ENCODE measurements around the gene HOXD4.

Gene HOXD4

DNA sequence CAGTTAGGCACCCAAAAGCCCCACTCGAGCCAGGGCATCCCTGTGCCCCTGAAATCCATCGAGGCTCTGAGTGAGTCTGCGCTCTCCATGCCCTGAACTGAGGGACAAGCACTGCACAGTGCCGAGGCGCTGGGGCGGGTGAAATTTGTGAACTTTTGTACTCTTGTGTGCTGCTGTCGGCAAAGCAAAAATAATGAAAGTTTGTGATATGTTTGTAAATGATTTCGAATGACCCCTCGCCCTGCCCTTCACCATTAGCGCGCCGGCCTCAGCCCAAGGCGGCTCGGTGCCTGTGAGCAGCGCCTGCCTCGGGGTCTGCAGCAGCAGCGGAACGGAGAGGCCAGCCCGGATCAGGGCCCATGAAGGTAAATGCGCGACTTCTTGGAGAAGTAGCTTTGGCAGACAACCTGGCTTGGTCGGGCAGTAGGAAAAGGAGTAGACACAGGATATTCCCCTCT, 1.8 kb upstream of the HOXD4 start:
- Histone ChIP-seq H3K4me1 (ENCODE audit: insufficient read depth, low read length) (no peaks in the 10 kb centered on the region), H3K4me3 (ENCODE audit: low read length) (no peak overlapping the region), H3K27ac (ENCODE audit: low read length) (no peak overlapping the region), H3K36me3 (ENCODE audit: insufficient read depth, low read depth, low read length) (no peaks in the 10 kb centered on the region), H3K9ac (ENCODE audit: low read depth, low read length) (no peak overlapping the region), H3K9me3 (ENCODE audit: insufficient read depth, low read depth, low read length) (no peaks in the 10 kb centered on the region; the same call in 1 of the 2 replicates), H3K27me3 (ENCODE audit: insufficient read depth, low read length) (peaks cover 100% of the 10 kb centered on the region)

DNA sequence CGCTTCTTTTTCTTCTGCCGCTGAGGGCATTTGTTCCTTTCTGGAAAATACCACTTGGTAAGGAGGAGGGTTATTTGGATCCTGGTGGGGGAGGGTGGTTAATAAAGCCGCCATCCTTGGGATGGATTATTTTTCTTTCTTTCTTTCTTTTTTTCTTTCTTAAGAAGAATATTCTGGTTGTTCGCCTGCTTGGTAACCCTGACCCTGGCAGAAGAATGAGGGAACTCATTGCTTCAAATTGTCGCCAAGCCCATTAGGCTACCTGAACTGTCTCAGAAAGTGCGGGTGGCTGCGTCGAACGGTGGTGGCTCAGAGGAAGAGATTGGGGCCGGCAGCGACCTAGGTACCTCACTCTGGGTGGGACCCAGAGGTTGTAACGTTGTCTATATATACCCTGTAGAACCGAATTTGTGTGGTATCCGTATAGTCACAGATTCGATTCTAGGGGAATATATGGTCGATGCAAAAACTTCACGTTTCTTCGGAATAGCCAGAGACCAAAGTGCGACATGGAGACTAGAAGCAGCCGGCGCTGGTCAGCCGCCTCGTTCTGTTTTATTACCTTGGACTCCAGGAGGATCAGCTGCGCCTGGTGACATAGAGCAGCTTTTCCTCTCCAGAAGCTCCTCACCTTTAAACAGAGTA, 1.3 kb upstream of the HOXD4 start:
- peaks cover 100% of the 10 kb centered on the region for H3K27me3 ChIP-seq (ENCODE audit: insufficient read depth, low read length)

DNA sequence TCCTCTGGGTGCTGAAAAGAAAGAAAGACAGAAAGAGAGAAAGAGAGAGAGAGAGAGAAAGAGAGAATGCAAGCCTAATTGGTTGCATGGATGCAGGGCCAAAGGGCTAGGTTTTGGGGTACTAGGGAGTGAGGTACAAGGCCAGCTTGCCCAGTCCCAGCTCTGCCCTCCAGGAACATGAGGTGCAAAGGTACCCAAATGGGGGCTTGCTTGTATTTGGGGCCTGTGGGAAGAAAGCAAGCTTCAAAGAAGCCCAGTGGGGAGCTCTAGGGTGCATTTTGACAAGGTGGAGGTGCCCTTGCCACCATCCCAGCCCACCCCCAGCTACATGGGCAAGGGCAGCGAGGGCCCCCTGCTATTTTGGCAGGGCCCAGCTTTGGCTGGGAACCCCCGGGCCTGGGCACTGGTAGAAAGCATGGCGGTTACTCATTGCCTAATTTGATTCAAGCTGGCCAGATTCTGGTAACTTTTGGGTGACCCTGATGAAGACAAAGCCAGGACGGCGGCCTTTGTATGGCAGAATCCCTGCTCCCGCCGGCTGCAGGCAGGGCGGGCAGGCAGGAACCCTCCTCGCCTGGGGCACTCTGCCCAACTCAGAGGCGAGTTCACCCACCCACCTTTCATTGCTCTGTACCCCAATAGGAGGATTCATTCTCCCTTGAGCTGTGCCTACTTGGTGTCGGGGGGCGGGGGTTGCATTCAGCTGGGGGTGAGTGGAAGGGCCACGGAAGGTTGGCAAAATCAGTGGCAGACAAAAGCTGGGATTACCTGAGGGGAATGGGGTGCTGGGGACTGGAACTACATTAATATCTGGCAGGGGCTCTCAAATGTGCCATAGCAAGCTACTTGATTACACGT, 537 bp upstream of the HOXD4 start:
- no peaks in the 10 kb centered on the region for H3K36me3 ChIP-seq (ENCODE audit: insufficient read depth, low read depth, low read length)
- no peak overlapping the region for H3K27ac ChIP-seq (ENCODE audit: low read length)
- no peak overlapping the region for H3K9ac ChIP-seq (ENCODE audit: low read depth, low read length)
- no peak overlapping the region for H3K4me3 ChIP-seq (ENCODE audit: low read length)
- peaks cover 100% of the 10 kb centered on the region for H3K27me3 ChIP-seq (ENCODE audit: insufficient read depth, low read length)
- no peaks in the 10 kb centered on the region; the same call in 1 of the 2 replicates for H3K9me3 ChIP-seq (ENCODE audit: insufficient read depth, low read depth, low read length)
- H3K4me1 ChIP-seq (ENCODE audit: insufficient read depth, low read length) = no peaks in the 10 kb centered on the region

More for the DNA sequence above, 1.3 kb upstream of the HOXD4 start:
- Histone ChIP-seq H3K4me1 (ENCODE audit: insufficient read depth, low read length) (no peaks in the 10 kb centered on the region), H3K9ac (ENCODE audit: low read depth, low read length) (no peak overlapping the region), H3K9me3 (ENCODE audit: insufficient read depth, low read depth, low read length) (no peaks in the 10 kb centered on the region; the same call in 1 of the 2 replicates), H3K4me3 (ENCODE audit: low read length) (no peak overlapping the region), H3K27ac (ENCODE audit: low read length) (no peak overlapping the region), H3K36me3 (ENCODE audit: insufficient read depth, low read depth, low read length) (no peaks in the 10 kb centered on the region)

DNA sequence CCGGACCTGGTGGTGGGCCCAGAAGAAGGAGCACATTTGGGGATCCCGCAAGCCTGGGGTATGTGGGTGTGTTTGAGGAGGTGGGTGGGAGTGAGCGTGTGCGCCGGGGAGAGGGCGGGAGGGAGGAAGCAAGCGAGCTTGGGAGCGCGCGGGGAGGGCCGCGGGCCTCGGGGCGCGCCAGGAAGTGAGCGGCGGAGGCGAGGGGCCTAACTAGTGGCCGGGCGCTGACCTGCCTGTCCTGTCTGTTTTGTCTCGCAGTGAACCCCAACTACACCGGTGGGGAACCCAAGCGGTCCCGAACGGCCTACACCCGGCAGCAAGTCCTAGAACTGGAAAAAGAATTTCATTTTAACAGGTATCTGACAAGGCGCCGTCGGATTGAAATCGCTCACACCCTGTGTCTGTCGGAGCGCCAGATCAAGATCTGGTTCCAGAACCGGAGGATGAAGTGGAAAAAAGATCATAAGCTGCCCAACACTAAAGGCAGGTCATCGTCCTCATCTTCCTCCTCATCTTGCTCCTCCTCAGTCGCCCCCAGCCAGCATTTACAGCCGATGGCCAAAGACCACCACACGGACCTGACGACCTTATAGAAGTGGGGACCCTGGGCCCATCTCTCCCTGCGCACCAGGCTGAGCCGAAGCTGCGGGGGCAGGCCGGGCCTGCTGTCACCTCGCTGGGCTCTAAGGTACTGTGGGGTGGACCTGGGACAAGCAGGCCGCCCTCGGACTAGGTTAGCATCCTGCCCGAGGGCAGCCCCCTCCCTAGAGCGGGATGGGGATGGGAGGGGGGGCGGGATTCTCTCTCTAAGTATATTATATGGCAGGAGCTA, 1.2 kb downstream of the HOXD4 start:
- no peak overlapping the region for H3K9ac ChIP-seq (ENCODE audit: low read depth, low read length)
- no peaks in the 10 kb centered on the region for H3K36me3 ChIP-seq (ENCODE audit: insufficient read depth, low read depth, low read length)
- H3K27me3 ChIP-seq (ENCODE audit: insufficient read depth, low read length) = peaks cover 100% of the 10 kb centered on the region
- no peaks in the 10 kb centered on the region; the same call in 1 of the 2 replicates for H3K9me3 ChIP-seq (ENCODE audit: insufficient read depth, low read depth, low read length)
- H3K4me1 ChIP-seq (ENCODE audit: insufficient read depth, low read length) = no peaks in the 10 kb centered on the region
- H3K27ac ChIP-seq (ENCODE audit: low read length) = no peak overlapping the region
- H3K4me3 ChIP-seq (ENCODE audit: low read length) = no peak overlapping the region

DNA sequence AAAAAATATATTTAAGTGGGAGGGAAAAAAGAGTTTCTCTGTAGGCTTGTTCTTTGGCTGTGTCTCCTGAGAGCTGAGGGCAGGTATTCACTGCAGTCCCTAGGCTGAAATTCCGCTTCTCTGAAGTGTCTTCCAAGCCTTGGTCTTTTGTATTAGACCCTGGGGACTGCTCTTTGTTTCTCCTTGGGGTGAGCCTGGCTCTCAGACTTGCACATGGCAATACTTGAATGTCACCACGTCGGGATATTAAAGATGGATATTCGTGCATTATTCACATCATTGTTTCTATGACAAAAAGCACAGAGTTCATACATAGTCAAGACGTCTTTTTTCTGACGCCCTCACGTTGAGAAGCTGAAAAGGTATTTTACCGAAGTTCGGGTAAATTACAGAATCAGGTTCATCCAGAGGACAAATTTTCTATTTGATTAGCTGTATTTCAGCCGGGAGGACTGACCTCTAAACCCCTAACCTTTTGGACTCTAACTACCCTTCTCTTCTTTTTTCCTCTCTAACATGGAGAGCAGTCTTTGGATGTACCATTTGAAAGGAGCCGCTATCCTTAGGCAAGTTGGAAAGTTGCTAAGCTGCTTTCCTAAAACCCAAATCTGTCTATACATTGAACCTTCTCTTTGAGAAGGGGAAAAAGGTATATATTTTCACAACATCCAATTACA, 3.4 kb downstream of the HOXD4 start:
- H3K27ac ChIP-seq (ENCODE audit: low read length) = no peak overlapping the region
- no peak overlapping the region for H3K4me3 ChIP-seq (ENCODE audit: low read length)
- peaks cover 100% of the 10 kb centered on the region for H3K27me3 ChIP-seq (ENCODE audit: insufficient read depth, low read length)
- H3K9me3 ChIP-seq (ENCODE audit: insufficient read depth, low read depth, low read length) = no peaks in the 10 kb centered on the region; the same call in 1 of the 2 replicates
- no peaks in the 10 kb centered on the region for H3K4me1 ChIP-seq (ENCODE audit: insufficient read depth, low read length)
- no peaks in the 10 kb centered on the region for H3K36me3 ChIP-seq (ENCODE audit: insufficient read depth, low read depth, low read length)
- no peak overlapping the region for H3K9ac ChIP-seq (ENCODE audit: low read depth, low read length)

DNA sequence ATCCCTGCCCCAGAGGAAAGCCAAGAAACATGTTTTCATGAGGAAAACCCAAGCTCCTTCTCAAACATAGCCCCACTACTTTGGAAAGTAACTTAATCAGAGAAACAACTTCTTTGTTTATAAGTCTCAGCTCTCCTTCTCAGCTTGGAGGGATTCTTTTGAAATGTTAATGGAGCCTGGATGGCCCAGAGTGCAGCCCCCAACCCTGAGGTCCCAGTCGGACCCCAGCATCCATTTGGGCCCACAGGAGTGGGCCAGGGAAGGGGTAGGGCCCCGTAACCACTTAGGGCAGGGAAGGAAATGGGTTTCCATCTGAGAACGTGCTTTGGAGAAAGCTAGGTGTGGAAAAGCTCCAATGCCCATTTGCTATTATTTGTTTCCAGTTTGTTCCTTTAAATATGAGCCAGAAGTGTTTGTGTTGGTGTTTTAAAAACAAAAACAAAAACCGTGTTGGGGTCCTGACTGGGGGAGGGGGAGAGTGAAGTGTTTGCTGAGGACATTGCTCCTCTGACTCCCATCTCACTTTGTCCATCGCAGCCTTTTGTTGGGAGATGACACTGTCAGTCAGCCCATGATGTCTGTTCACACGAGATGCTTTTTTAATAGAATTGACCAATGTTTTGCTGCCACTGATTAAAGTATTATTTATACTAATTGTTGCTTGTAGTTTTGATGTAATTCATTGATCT, 4.2 kb downstream of the HOXD4 start:
- Histone ChIP-seq H3K4me1 (ENCODE audit: insufficient read depth, low read length) (no peaks in the 10 kb centered on the region), H3K36me3 (ENCODE audit: insufficient read depth, low read depth, low read length) (no peaks in the 10 kb centered on the region), H3K27ac (ENCODE audit: low read length) (no peak overlapping the region), H3K27me3 (ENCODE audit: insufficient read depth, low read length) (peaks cover 100% of the 10 kb centered on the region), H3K4me3 (ENCODE audit: low read length) (no peak overlapping the region), H3K9ac (ENCODE audit: low read depth, low read length) (no peak overlapping the region), H3K9me3 (ENCODE audit: insufficient read depth, low read depth, low read length) (no peaks in the 10 kb centered on the region; the same call in 1 of the 2 replicates)

DNA sequence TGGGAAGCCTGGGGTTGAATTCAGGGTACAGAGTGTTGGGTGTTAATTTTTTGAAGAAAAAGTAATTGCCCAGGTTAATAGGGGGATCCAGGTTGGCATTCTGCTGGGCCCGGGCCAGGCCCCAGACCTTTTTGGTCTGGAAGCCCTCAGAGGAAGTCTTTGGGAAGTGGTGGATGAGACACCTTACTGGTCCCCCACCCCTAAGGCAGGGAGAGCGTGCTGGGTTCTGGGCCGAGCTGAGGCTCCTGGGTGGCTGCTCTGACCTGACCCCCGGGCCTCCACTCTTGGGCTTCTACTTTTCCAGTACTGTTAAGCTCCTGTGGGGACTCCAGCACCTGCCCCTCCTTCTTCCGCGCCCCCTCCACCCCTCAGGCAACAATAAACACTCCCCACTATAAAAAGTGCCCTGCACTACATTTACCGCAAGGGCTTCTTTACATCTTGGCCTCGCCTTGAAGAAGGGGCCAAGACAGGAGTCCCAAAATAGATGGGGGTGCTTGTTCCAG, 5.0 kb downstream of the HOXD4 start:
- no peak overlapping the region for H3K9ac ChIP-seq (ENCODE audit: low read depth, low read length)
- H3K27me3 ChIP-seq (ENCODE audit: insufficient read depth, low read length) = peaks cover 100% of the 10 kb centered on the region
- H3K27ac ChIP-seq (ENCODE audit: low read length) = no peak overlapping the region
- H3K36me3 ChIP-seq (ENCODE audit: insufficient read depth, low read depth, low read length) = no peaks in the 10 kb centered on the region
- H3K9me3 ChIP-seq (ENCODE audit: insufficient read depth, low read depth, low read length) = no peaks in the 10 kb centered on the region; the same call in 1 of the 2 replicates
- H3K4me1 ChIP-seq (ENCODE audit: insufficient read depth, low read length) = no peaks in the 10 kb centered on the region
- no peak overlapping the region for H3K4me3 ChIP-seq (ENCODE audit: low read length)

DNA sequence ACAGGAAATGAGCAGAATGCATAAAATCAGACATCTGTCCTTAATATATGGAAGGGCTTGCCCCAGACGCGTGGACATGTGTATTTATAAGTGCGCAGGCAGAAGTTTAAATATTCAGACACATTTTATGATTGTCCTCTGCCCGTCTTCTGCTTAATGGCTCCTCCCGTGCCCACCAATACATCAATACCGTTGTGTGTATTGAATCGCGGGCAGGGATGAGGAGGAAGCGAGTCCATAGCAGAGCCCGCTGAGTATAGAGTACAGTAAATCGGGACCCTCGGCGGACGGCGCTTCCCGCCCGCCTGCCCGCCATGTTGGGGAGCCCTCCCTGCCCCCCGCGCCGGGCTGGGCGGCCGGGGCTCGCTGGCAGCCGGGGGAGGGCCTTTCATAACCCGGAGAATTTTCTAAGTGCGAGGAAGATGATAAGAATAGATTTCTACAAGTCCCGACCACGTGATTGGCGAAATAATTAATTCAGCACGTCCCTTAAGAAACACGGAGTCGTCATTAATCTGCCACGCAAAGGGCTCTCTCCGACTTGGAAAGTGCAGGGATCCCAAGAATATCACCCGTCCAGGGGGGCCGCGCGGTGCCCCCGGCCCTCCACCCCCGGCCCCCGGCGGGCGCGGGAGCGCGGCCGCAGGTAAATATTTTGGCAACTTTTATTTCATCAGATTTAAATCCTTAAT, 5.6 kb downstream of the HOXD4 start, which contains the start of gene HOXD3:
Gene HOXD3, plus strand, starts transcription at position 501 of the 692 bp plus-strand sequence. CDS start 11,808 bp downstream, outside the sequence.
- peaks cover 100% of the 10 kb centered on the region for H3K27me3 ChIP-seq (ENCODE audit: insufficient read depth, low read length)
- no peak within 1 kb of the TSS for H3K9ac ChIP-seq (ENCODE audit: low read depth, low read length)
- H3K36me3 ChIP-seq (ENCODE audit: insufficient read depth, low read depth, low read length) = no peaks in the 10 kb centered on the region
- H3K4me1 ChIP-seq (ENCODE audit: insufficient read depth, low read length) = no peaks in the 10 kb centered on the region
- no peak within 1 kb of the TSS for H3K4me3 ChIP-seq (ENCODE audit: low read length)
- H3K9me3 ChIP-seq (ENCODE audit: insufficient read depth, low read depth, low read length) = peaks cover 5% of the 10 kb centered on the region; the same call in 1 of the 2 replicates
- no peak within 1 kb of the TSS for H3K27ac ChIP-seq (ENCODE audit: low read length)

DNA sequence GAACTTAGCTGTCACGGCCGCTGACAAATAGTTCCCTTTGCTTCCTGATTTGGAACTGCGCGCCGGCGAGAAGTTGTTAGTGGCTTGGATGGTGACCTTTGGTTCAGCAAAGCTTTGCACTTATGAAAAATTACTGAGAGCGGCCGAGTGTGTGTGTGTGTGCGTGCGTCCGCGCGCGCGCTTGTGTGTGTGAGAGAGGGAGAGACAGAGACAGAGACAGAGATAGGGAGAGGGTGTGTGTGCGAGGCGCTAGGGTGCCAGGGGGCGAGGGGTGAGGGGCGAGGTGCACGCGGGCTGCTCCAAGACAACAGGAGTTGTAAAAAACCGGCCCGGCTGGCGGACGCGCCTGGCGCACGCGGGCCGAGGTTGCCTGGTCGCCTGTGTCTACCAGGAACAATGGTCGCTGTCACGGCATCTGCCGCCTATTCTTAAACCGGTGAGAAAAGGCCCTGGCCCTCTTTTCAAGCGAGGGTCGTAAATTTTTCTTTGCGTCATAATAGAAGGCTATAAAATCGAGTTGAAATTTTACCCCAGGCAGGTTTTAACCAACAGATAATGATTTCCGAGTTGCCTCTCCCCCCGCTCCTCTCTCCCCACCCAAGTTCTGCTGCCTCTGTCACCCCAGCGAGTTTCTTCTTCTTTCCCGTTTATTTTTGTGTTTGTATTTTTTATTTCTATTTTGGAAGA, 6.3 kb downstream of the HOXD4 start:
- H3K9me3 ChIP-seq (ENCODE audit: insufficient read depth, low read depth, low read length) = peaks cover 6% of the 10 kb centered on the region; the same call in 1 of the 2 replicates
- peaks cover 100% of the 10 kb centered on the region for H3K27me3 ChIP-seq (ENCODE audit: insufficient read depth, low read length)
- no peaks in the 10 kb centered on the region for H3K36me3 ChIP-seq (ENCODE audit: insufficient read depth, low read depth, low read length)
- no peak overlapping the region for H3K4me3 ChIP-seq (ENCODE audit: low read length)
- no peak overlapping the region for H3K9ac ChIP-seq (ENCODE audit: low read depth, low read length)
- no peaks in the 10 kb centered on the region for H3K4me1 ChIP-seq (ENCODE audit: insufficient read depth, low read length)
- H3K27ac ChIP-seq (ENCODE audit: low read length) = no peak overlapping the region
